K562 (cell line): ENCODE data around the gene OR13G1.

Experiments
- CBFA2T3 ChIP-seq: fragments of 450-650 bp; IDR thresholded peaks from 2 replicates; pipeline ENCODE4 v1.6.1; 2017
- EGR1 ChIP-seq: fragments of 450-650 bp; conservative IDR thresholded peaks from 2 replicates; pipeline ENCODE4 v1.6.1; 2017; ENCODE audit warnings: mild to moderate bottlenecking
- JUNB ChIP-seq: fragments of 450-650 bp; formaldehyde crosslinking; conservative IDR thresholded peaks from 2 replicates; pipeline ENCODE4 v1.4.0; 2020; ENCODE audit warnings: mild to moderate bottlenecking
- POLR2A ChIP-seq: fragments of 450-650 bp; conservative IDR thresholded peaks from 2 replicates; pipeline ENCODE4 v1.6.1; 2016
- ZNF316 ChIP-seq: fragments of 450-650 bp; IDR thresholded peaks from 2 replicates; pipeline ENCODE4 v1.6.1; 2016
- TF ChIP-seq, protein P1 (sequence below): sonication (generic); formaldehyde crosslinking; IDR thresholded peaks from 2 replicates; pipeline ENCODE4 v1.9.0; 2022; ENCODE audit warnings: mild to moderate bottlenecking, missing genetic modification reagents

DNA sequence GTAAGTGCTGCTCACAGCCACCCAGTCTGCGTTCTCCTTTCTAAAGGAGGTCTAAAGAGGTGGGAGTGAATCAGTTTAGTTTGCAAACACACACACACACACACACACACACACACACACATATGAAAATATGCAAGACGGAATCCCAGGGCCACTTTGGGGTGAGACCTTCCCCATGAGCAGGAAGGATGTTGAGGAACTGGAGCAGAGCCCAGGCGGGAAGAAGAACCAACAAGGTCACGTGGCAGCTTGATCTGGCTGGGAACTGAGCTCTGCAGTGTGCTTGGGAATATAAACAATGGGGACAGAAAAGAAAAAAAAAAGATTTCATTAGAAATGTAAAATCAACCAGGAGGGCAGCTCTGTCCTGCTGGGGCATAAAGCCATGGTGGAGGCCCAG, 41.5 kb downstream of the OR13G1 start:
- TF ChIP-seq EGR1, result no peak
- no peak for TF ChIP-seq POLR2A
- no peak for TF ChIP-seq JUNB
- no peak for TF ChIP-seq CBFA2T3
- no peak for TF ChIP-seq ZNF316
- TF ChIP-seq, protein P1, sequence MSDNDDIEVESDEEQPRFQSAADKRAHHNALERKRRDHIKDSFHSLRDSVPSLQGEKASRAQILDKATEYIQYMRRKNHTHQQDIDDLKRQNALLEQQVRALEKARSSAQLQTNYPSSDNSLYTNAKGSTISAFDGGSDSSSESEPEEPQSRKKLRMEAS (CRISPR knock-in tag), result no peak
